GM23338 (cell line): ENCODE data around the gene ALX3. TPM values are rescaled to one million over a fixed set of nuclear protein-coding genes. Genes with fewer than 3 reads are reported as not detected.

Source experiments
- ATAC-seq: fragments of 200-7000 bp; cut with Tn5 transposase; 3 replicates; pipeline ENCODE4 v1.9.1; 2020
- DNase-seq: peaks from one replicate; pipeline ENCODE4 v3.0.0-alpha.2; 2015; ENCODE audit warnings: low spot score
- H2AFZ ChIP-seq: fragments of 200-600 bp; sonication (generic); 2 replicates; pipeline ENCODE4 v1.8.0; 2016; ENCODE audit warnings: antibody characterized with exemption, mild to moderate bottlenecking, moderate library complexity
- H3F3A ChIP-seq: fragments of 200-600 bp; sonication (generic); replicated peaks from 2 replicates; pipeline ENCODE4 v1.8.0; 2017; ENCODE audit warnings: antibody characterized with exemption, mixed run types, low read depth
- H3K27ac ChIP-seq: fragments of 200-600 bp; sonication (generic); 2 replicates; pipeline ENCODE4 v1.6.1; 2016; ENCODE audit warnings: low read depth
- H3K27me3 ChIP-seq: fragments of 200-600 bp; sonication (generic); 2 replicates; pipeline ENCODE4 v1.8.0; 2016; ENCODE audit warnings: mild to moderate bottlenecking, mixed run types, moderate library complexity; ENCODE audit not compliant: insufficient read depth
- H3K36me3 ChIP-seq: fragments of 200-600 bp; sonication (generic); 2 replicates; pipeline ENCODE4 v1.8.0; 2016; ENCODE audit warnings: mild to moderate bottlenecking; ENCODE audit not compliant: insufficient read depth
- H3K4me1 ChIP-seq: fragments of 200-600 bp; sonication (generic); 2 replicates; pipeline ENCODE4 v1.8.0; 2016; ENCODE audit warnings: mild to moderate bottlenecking, moderate library complexity; ENCODE audit not compliant: insufficient read depth
- H3K4me2 ChIP-seq: fragments of 200-600 bp; sonication (generic); 2 replicates; pipeline ENCODE4 v1.7.1; 2017; ENCODE audit warnings: mixed run types
- H3K4me3 ChIP-seq: fragments of 200-600 bp; sonication (generic); 2 replicates; pipeline ENCODE4 v1.6.1; 2016; ENCODE audit warnings: mixed run types
- H3K79me2 ChIP-seq: fragments of 200-600 bp; sonication (generic); replicated peaks from 2 replicates; pipeline ENCODE4 v1.8.0; 2017; ENCODE audit warnings: mild to moderate bottlenecking; ENCODE audit not compliant: insufficient read depth
- H3K9me2 ChIP-seq: fragments of 200-600 bp; sonication (generic); 2 replicates; pipeline ENCODE4 v1.8.0; 2017; ENCODE audit not compliant: insufficient read depth
- H4K20me1 ChIP-seq: fragments of 200-600 bp; sonication (generic); replicated peaks from 2 replicates; pipeline ENCODE4 v1.8.0; 2017; ENCODE audit warnings: mild to moderate bottlenecking; ENCODE audit not compliant: insufficient read depth
- H3K27ac Mint-ChIP-seq: 2 replicates; pipeline ENCODE4 v1.8.0; 2020; ENCODE audit warnings: inconsistent platforms, mild to moderate bottlenecking, moderate library complexity, mixed read lengths
- H3K27me3 Mint-ChIP-seq: 3 replicates; pipeline ENCODE4 v1.8.0; 2022; ENCODE audit warnings: low read depth, mild to moderate bottlenecking, moderate library complexity, mixed read lengths, inconsistent platforms; ENCODE audit not compliant: insufficient read depth, poor library complexity
- H3K36me3 Mint-ChIP-seq: 3 replicates; pipeline ENCODE4 v1.8.0; 2021; ENCODE audit warnings: low read depth, mild to moderate bottlenecking, inconsistent platforms, moderate library complexity, mixed read lengths
- H3K4me1 Mint-ChIP-seq: 3 replicates; pipeline ENCODE4 v1.8.0; 2020; ENCODE audit warnings: mild to moderate bottlenecking, inconsistent platforms, mixed read lengths
- H3K4me3 Mint-ChIP-seq: 3 replicates; pipeline ENCODE4 v1.8.0; 2021; ENCODE audit warnings: moderate library complexity, mild to moderate bottlenecking, inconsistent platforms, mixed read lengths
- H3K9me3 Mint-ChIP-seq: 3 replicates; pipeline ENCODE4 v1.8.0; 2020; ENCODE audit warnings: moderate library complexity, mild to moderate bottlenecking, inconsistent platforms, mixed read lengths
- CREB1 ChIP-seq: fragments of 250-450 bp; sonication (Bioruptor Pico); IDR thresholded peaks from 2 replicates; pipeline ENCODE4 v1.5.0; 2020; ENCODE audit warnings: low read depth, mild to moderate bottlenecking, moderate library complexity
- ETS1 ChIP-seq: IDR thresholded peaks from 2 replicates; pipeline ENCODE4 v1.6.1; 2016; ENCODE audit warnings: antibody characterized with exemption
- EZH2 ChIP-seq: fragments of 200-600 bp; sonication (generic); IDR thresholded peaks from one replicate; pipeline ENCODE4 v1.8.0; 2017; ENCODE audit warnings: antibody characterized with exemption, mild to moderate bottlenecking, low read depth; ENCODE audit not compliant: unreplicated experiment
- EZH2phosphoT487 ChIP-seq: fragments of 200-600 bp; sonication (generic); IDR thresholded peaks from one replicate; pipeline ENCODE4 v1.8.1; 2018; ENCODE audit warnings: antibody characterized with exemption; ENCODE audit not compliant: unreplicated experiment
- JUNB ChIP-seq: IDR thresholded peaks from one replicate; pipeline ENCODE4 v1.6.1; 2016; ENCODE audit warnings: antibody characterized with exemption; ENCODE audit not compliant: unreplicated experiment
- NANOG ChIP-seq: IDR thresholded peaks from 2 replicates; pipeline ENCODE4 v1.6.1; 2016; ENCODE audit warnings: antibody characterized with exemption, borderline replicate concordance
- POLR2AphosphoS5 ChIP-seq: IDR thresholded peaks from 2 replicates; pipeline ENCODE4 v1.6.1; 2016; ENCODE audit warnings: antibody characterized with exemption, low read depth
- STAT1 ChIP-seq: IDR thresholded peaks from one replicate; pipeline ENCODE4 v1.6.1; 2016; ENCODE audit warnings: antibody characterized with exemption; ENCODE audit not compliant: unreplicated experiment
- ZNF114 ChIP-seq: fragments of 250-450 bp; sonication (Bioruptor Pico); IDR thresholded peaks from 2 replicates; pipeline ENCODE4 v1.5.0; 2020; ENCODE audit warnings: mild to moderate bottlenecking, moderate library complexity
- ZNF331 ChIP-seq: fragments of 250-450 bp; sonication (Bioruptor Pico); IDR thresholded peaks from 2 replicates; pipeline ENCODE4 v1.5.0; 2020; ENCODE audit warnings: low read depth, mild to moderate bottlenecking, moderate library complexity
- polyA plus RNA-seq: library from polyadenylated mRNA; unstranded; fragments of >200 nt; fragmentation: Nextera tagmentation; extraction: Ambion mirVana; gene quantifications from 2 replicates; pipeline ENCODE4 v1.2.1, GENCODE V29; 2016
- total RNA-seq: library from RNA; depleted of rRNA; stranded (reverse); fragments of >200 nt; shearing (Covaris generic); gene quantifications from 2 replicates; pipeline ENCODE4 v1.2.3, GENCODE V29; 2014
- TF ChIP-seq, protein P1 (sequence below): IDR thresholded peaks from one replicate; pipeline ENCODE4 v1.6.1; 2018; ENCODE audit warnings: antibody characterized with exemption; ENCODE audit not compliant: unreplicated experiment
- TF ChIP-seq, protein P2 (sequence below), 2 experiments: fragments of 200-600 bp in 1 of 2; sonication (generic) in 1 of 2; conservative IDR thresholded peaks; 2 replicates each; pipeline versions ENCODE4 v1.5.1 to v1.6.1; 2016 to 2017; ENCODE audit warnings: antibody characterized with exemption in 2 of 2, low read depth in 2 of 2, mild to moderate bottlenecking in 2 of 2, moderate library complexity in 1 of 2

Gene ALX3
- total and polyA plus RNA-seq, 2 experiments from 2014 or later, result not detected

DNA sequence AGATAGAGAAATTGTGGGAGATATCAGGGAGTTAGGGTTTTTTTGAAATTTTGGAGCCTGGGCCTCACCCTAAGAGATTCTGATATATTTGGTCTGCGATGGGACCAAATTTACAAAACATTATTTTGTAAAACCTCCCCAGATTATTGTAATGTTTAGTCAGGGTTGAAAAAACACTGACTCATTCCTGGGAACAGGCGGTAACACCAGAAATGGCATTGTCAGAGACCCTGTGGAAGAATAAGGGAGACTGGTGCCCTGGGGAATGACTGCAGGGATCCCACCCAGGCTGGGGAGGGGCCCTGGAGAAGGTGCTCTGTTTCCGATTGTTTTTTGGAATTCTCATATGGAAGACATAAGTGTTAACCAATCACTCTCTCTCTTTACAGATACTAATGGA is 49.2 kb downstream of the ALX3 start:
- no peaks in the 10 kb centered on the region for H3F3A ChIP-seq
- no peak overlapping the region for H3K4me3 Mint-ChIP-seq
- H3K9me2 ChIP-seq, result no peaks in the 10 kb centered on the region
- no peaks in the 10 kb centered on the region for H4K20me1 ChIP-seq
- no peak overlapping the region for H2AFZ ChIP-seq
- H3K36me3 ChIP-seq, result peaks cover 70% of the 10 kb centered on the region
- no peak overlapping the region for H3K4me3 ChIP-seq
- TF ChIP-seq JUNB (no peak), EZH2 (no peak), ZNF114 (no peak), POLR2AphosphoS5 (no peak), STAT1 (no peak), EZH2phosphoT487 (no peak)
- TF ChIP-seq, protein P1, sequence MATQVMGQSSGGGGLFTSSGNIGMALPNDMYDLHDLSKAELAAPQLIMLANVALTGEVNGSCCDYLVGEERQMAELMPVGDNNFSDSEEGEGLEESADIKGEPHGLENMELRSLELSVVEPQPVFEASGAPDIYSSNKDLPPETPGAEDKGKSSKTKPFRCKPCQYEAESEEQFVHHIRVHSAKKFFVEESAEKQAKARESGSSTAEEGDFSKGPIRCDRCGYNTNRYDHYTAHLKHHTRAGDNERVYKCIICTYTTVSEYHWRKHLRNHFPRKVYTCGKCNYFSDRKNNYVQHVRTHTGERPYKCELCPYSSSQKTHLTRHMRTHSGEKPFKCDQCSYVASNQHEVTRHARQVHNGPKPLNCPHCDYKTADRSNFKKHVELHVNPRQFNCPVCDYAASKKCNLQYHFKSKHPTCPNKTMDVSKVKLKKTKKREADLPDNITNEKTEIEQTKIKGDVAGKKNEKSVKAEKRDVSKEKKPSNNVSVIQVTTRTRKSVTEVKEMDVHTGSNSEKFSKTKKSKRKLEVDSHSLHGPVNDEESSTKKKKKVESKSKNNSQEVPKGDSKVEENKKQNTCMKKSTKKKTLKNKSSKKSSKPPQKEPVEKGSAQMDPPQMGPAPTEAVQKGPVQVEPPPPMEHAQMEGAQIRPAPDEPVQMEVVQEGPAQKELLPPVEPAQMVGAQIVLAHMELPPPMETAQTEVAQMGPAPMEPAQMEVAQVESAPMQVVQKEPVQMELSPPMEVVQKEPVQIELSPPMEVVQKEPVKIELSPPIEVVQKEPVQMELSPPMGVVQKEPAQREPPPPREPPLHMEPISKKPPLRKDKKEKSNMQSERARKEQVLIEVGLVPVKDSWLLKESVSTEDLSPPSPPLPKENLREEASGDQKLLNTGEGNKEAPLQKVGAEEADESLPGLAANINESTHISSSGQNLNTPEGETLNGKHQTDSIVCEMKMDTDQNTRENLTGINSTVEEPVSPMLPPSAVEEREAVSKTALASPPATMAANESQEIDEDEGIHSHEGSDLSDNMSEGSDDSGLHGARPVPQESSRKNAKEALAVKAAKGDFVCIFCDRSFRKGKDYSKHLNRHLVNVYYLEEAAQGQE, result no peak
- H3K27ac Mint-ChIP-seq, result peak overlapping the region; percentile 59; the same call in 1 of the 2 replicates
- H3K9me3 Mint-ChIP-seq, result no peaks in the 10 kb centered on the region
- ATAC-seq (no peak), DNase-seq (no peak)
- H3K4me1 Mint-ChIP-seq, result no peaks in the 10 kb centered on the region
- peaks cover 83% of the 10 kb centered on the region for H3K36me3 Mint-ChIP-seq
- H3K27me3 ChIP-seq, result no peaks in the 10 kb centered on the region
- no peak overlapping the region for H3K27ac ChIP-seq
- no peak overlapping the region for H3K4me2 ChIP-seq
- no peaks in the 10 kb centered on the region for H3K4me1 ChIP-seq
- H3K79me2 ChIP-seq, result no peaks in the 10 kb centered on the region
- H3K27me3 Mint-ChIP-seq, result no peaks in the 10 kb centered on the region

DNA sequence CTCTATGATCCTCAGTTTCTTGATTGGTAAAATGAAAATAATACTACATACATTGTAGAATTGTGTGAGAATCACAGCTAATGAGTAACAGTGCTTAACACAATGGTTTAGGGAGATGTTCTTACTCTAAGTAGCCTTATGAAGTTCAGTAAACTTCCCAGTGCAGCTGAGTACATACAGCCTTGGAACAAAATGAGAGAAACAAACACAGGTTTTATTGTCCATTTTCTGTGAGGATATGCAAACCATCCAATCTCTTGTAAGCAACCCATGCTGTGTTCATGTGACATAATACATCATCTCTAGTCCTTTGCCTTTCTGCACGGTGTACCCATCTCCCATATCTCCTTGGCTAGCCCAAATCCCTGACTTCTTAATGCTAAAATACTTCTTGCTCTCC is 50.7 kb downstream of the ALX3 start:
- H3K4me1 Mint-ChIP-seq, result no peaks in the 10 kb centered on the region
- peaks cover 83% of the 10 kb centered on the region for H3K36me3 ChIP-seq
- H3K79me2 ChIP-seq, result no peaks in the 10 kb centered on the region
- no peaks in the 10 kb centered on the region for H3K27me3 ChIP-seq
- H2AFZ ChIP-seq, result no peak overlapping the region
- H3K27ac ChIP-seq, result no peak overlapping the region
- ATAC-seq (no peak), DNase-seq (no peak)
- H4K20me1 ChIP-seq, result no peaks in the 10 kb centered on the region
- H3K27me3 Mint-ChIP-seq, result no peaks in the 10 kb centered on the region
- H3K4me2 ChIP-seq, result no peak overlapping the region
- H3K9me2 ChIP-seq, result no peaks in the 10 kb centered on the region
- H3K27ac Mint-ChIP-seq, result no peak overlapping the region
- no peak overlapping the region for H3K4me3 Mint-ChIP-seq
- H3K4me1 ChIP-seq, result no peaks in the 10 kb centered on the region
- no peak overlapping the region for H3K4me3 ChIP-seq
- H3F3A ChIP-seq, result no peaks in the 10 kb centered on the region
- TF ChIP-seq EZH2 (no peak), JUNB (no peak), CREB1 (CRISPR knock-in tag) (no peak), NANOG (no peak), ZNF331 (CRISPR knock-in tag) (no peak), ETS1 (no peak), POLR2AphosphoS5 (no peak)
- TF ChIP-seq, protein P2, sequence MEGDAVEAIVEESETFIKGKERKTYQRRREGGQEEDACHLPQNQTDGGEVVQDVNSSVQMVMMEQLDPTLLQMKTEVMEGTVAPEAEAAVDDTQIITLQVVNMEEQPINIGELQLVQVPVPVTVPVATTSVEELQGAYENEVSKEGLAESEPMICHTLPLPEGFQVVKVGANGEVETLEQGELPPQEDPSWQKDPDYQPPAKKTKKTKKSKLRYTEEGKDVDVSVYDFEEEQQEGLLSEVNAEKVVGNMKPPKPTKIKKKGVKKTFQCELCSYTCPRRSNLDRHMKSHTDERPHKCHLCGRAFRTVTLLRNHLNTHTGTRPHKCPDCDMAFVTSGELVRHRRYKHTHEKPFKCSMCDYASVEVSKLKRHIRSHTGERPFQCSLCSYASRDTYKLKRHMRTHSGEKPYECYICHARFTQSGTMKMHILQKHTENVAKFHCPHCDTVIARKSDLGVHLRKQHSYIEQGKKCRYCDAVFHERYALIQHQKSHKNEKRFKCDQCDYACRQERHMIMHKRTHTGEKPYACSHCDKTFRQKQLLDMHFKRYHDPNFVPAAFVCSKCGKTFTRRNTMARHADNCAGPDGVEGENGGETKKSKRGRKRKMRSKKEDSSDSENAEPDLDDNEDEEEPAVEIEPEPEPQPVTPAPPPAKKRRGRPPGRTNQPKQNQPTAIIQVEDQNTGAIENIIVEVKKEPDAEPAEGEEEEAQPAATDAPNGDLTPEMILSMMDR (conservative IDR thresholded peaks at IDR 0.05; ENCODE audit: low read depth in 2 of 2), result no peak
- TF ChIP-seq, protein P1, result no peak
- no peaks in the 10 kb centered on the region for H3K9me3 Mint-ChIP-seq
- peaks cover 95% of the 10 kb centered on the region for H3K36me3 Mint-ChIP-seq
